Liver (tissue), 9 donors: ENCODE data around the gene USP15. TPM values are rescaled to one million over a fixed set of nuclear protein-coding genes. Genes with fewer than 3 reads are reported as not detected.

Source experiments
- DNase-seq: peaks from one replicate; pipeline ENCODE4 v3.0.0-alpha.2; 2017; ENCODE audit warnings: low spot score
- H3K27ac ChIP-seq, 2 donors: one replicate each; pipeline ENCODE4 v1.7.0; 2013; ENCODE audit warnings: inconsistent platforms in 2 of 2, low read length in 2 of 2, control low read depth in 1 of 2, low read depth in 1 of 2, mild to moderate bottlenecking in 1 of 2
- H3K27me3 ChIP-seq, 4 donors: one replicate each; pipeline versions ENCODE4 v1.6.1 to v1.7.0; 2013; ENCODE audit warnings: low read length in 3 of 4, inconsistent platforms in 1 of 4, mild to moderate bottlenecking in 1 of 4, moderate library complexity in 1 of 4; ENCODE audit not compliant: control insufficient read depth in 4 of 4, insufficient read depth in 4 of 4
- H3K36me3 ChIP-seq, 4 donors: one replicate each; pipeline versions ENCODE4 v1.6.1 to v1.7.0; 2013; ENCODE audit warnings: low read length in 3 of 4, mild to moderate bottlenecking in 3 of 4, low read depth in 1 of 4, moderate library complexity in 1 of 4; ENCODE audit not compliant: control insufficient read depth in 4 of 4, insufficient read depth in 3 of 4
- H3K4me1 ChIP-seq, 4 donors: one replicate each; pipeline versions ENCODE4 v1.6.1 to v1.7.0; 2013; ENCODE audit warnings: low read length in 3 of 4, mild to moderate bottlenecking in 3 of 4, moderate library complexity in 1 of 4; ENCODE audit not compliant: control insufficient read depth in 4 of 4, insufficient read depth in 4 of 4
- H3K4me3 ChIP-seq, 3 donors: one replicate each; pipeline versions ENCODE4 v1.6.1 to v1.7.0; 2013; ENCODE audit warnings: low read length in 3 of 3, control low read depth in 1 of 3, low read depth in 1 of 3, mild to moderate bottlenecking in 1 of 3
- H3K9ac ChIP-seq, 2 donors: one replicate each; pipeline ENCODE4 v1.7.0; 2013; ENCODE audit warnings: low read length in 2 of 2, mild to moderate bottlenecking in 2 of 2, moderate library complexity in 2 of 2, control low read depth in 1 of 2, low read depth in 1 of 2
- H3K9me3 ChIP-seq, 4 donors: one replicate each; pipeline versions ENCODE4 v1.6.1 to v1.7.0; 2013; ENCODE audit warnings: low read length in 3 of 4; ENCODE audit not compliant: control insufficient read depth in 4 of 4
- EGR1 ChIP-seq, 2 donors: IDR thresholded peaks; 2 replicates each; pipeline ENCODE4 v1.6.1; 2016 to 2018; ENCODE audit warnings: antibody characterized with exemption in 2 of 2, low read depth in 2 of 2
- FOXA1 ChIP-seq: IDR thresholded peaks from 2 replicates; pipeline ENCODE4 v1.6.1; 2016; ENCODE audit warnings: antibody characterized with exemption
- FOXA2 ChIP-seq: IDR thresholded peaks from 2 replicates; pipeline ENCODE4 v1.6.1; 2016; ENCODE audit warnings: antibody characterized with exemption
- GABPA ChIP-seq, 2 donors: IDR thresholded peaks in 1 of 2; conservative IDR thresholded peaks in 1 of 2; 2 replicates each; pipeline ENCODE4 v1.6.1; 2016; ENCODE audit warnings: antibody characterized with exemption in 2 of 2, mild to moderate bottlenecking in 1 of 2, moderate library complexity in 1 of 2
- HNF4A ChIP-seq, 2 donors: conservative IDR thresholded peaks; 2 replicates each; pipeline ENCODE4 v1.6.1; 2016; ENCODE audit warnings: antibody characterized with exemption in 2 of 2, mild to moderate bottlenecking in 2 of 2
- HNF4G ChIP-seq: IDR thresholded peaks from 2 replicates; pipeline ENCODE4 v1.6.1; 2016; ENCODE audit warnings: antibody characterized with exemption
- JUND ChIP-seq, 2 donors: IDR thresholded peaks; 2 replicates each; pipeline ENCODE4 v1.6.1; 2016; ENCODE audit warnings: antibody characterized with exemption in 2 of 2
- MAX ChIP-seq: IDR thresholded peaks from 2 replicates; pipeline ENCODE4 v1.6.1; 2016; ENCODE audit warnings: antibody characterized with exemption
- NR2F2 ChIP-seq: IDR thresholded peaks from 2 replicates; pipeline ENCODE4 v1.6.1; 2016; ENCODE audit warnings: antibody characterized with exemption
- RAD21 ChIP-seq, 2 donors: IDR thresholded peaks; 2 replicates each; pipeline ENCODE4 v1.6.1; 2016; ENCODE audit warnings: antibody characterized with exemption in 2 of 2, mild to moderate bottlenecking in 2 of 2
- REST ChIP-seq: IDR thresholded peaks from 2 replicates; pipeline ENCODE4 v1.6.1; 2016; ENCODE audit warnings: antibody characterized with exemption, mild to moderate bottlenecking
- RXRA ChIP-seq, 2 donors: IDR thresholded peaks; 2 replicates each; pipeline ENCODE4 v1.6.1; 2017 to 2018; ENCODE audit warnings: antibody characterized with exemption in 2 of 2, mild to moderate bottlenecking in 1 of 2
- SP1 ChIP-seq: IDR thresholded peaks from 2 replicates; pipeline ENCODE4 v1.6.1; 2018; ENCODE audit warnings: antibody characterized with exemption, mild to moderate bottlenecking
- TAF1 ChIP-seq: conservative IDR thresholded peaks from 2 replicates; pipeline ENCODE4 v1.6.1; 2016; ENCODE audit warnings: antibody characterized with exemption, mild to moderate bottlenecking
- YY1 ChIP-seq: IDR thresholded peaks from 2 replicates; pipeline ENCODE4 v1.6.1; 2016; ENCODE audit warnings: antibody characterized with exemption, mild to moderate bottlenecking
- ZBTB33 ChIP-seq: IDR thresholded peaks from 2 replicates; pipeline ENCODE4 v1.6.1; 2016; ENCODE audit warnings: antibody characterized with exemption
- WGBS: extraction: QIAGEN DNeasy Blood & Tissue Kit; methylation state at CpG from one replicate; pipeline ENCODE4 v1.1.7; 2013; 5-methylcytosine and 5-hydroxymethylcytosine counted together
- polyA plus RNA-seq, 2 donors: library from polyadenylated mRNA; stranded (reverse) in 1 of 2; unstranded in 1 of 2; fragments of 200-250 nt in 1 of 2; fragments of >200 nt in 1 of 2; fragmentation: Nextera tagmentation in 1 of 2; extraction: Ambion mirVana in 1 of 2; gene quantifications; one replicate each; pipeline versions ENCODE4 v1.2.1 to v1.2.3, GENCODE V29; 2013 to 2015
- total RNA-seq, 2 donors: library from RNA; depleted of rRNA; stranded (reverse); fragments of >200 nt; gene quantifications; one replicate each; pipeline ENCODE4 v1.2.3, GENCODE V29; 2014
- TF ChIP-seq, protein P1 (sequence below): IDR thresholded peaks from 2 replicates; pipeline ENCODE4 v1.6.1; 2016; ENCODE audit warnings: antibody characterized with exemption
- TF ChIP-seq, protein P2 (sequence below): fragments of 150-350 bp; IDR thresholded peaks from 2 replicates; pipeline ENCODE4 v1.5.1; 2017; ENCODE audit warnings: improper control_type of control experiment, low read depth, low read length; ENCODE audit not compliant: missing input control
- donor health status: healthy.
- donor health status: healthy.
- donor health status: healthy.
- donor health status: healthy.
- donor health status: healthy.

The USP15 gene
- total and polyA plus RNA-seq, 4 donors = 16.6 to 188 (median 56.5) TPM

DNA sequence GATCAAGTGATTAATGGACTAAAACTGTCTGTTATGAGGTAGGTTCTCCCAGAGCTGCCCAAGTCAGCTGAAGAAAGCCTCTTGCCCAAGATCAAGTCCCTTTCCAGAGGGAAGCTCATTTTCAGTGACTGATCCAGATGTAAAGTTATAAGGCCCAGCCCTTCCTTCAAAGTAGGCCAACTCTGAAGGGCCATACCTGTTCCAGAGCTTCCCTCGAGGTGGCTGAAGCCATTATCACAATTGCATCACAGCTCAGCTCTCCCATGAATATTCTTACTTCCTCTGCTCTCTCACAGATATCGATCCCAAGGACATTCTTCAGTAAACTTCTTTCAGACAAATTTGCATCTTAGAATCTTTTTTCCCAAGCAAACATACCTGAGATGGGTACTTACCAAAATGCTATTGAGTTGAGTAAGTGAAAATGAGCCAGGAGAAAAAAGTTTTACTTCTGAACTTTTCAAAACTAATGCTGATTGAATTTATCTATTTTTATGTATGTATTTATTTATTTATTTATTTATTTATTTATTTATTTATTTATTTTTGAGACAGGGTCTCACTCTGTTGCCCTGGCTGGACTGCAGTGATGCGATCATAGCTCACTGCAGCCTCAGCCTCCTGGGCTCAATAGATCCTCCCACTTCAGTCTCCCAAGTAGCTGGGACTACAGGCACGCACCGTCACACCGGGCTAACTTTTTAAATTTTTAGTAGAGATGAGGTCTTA, 42.6 kb upstream of the USP15 start:
- Histone ChIP-seq H3K27me3 (no peaks in the 10 kb centered on the region), H3K9ac (no peak overlapping the region), H3K9me3 (no peaks in the 10 kb centered on the region), H3K4me3 (no peak overlapping the region), H3K36me3 (no peaks in the 10 kb centered on the region), H3K4me1 (no peaks in the 10 kb centered on the region), H3K27ac (no peak overlapping the region)
- TF ChIP-seq MAX (no peak), FOXA1 (no peak), EGR1 (IDR thresholded peaks at IDR 0.05; ENCODE audit: low read depth in 2 of 2) (no peak), FOXA2 (no peak), HNF4A (conservative IDR thresholded peaks at IDR 0.05) (no peak)
- no peak for DNase-seq
- 93% methylated on average over 6 of the region's 6 CpGs for WGBS

- no peaks in the 10 kb centered on the region for H3K27me3 ChIP-seq
- TF ChIP-seq GABPA (IDR thresholded peaks at IDR 0.05 in 1 of 2, conservative IDR thresholded peaks at IDR 0.05 in 1 of 2) (no peak), REST (no peak), YY1 (no peak), ZBTB33 (no peak), MAX (no peak), EGR1 (IDR thresholded peaks at IDR 0.05; ENCODE audit: low read depth in 2 of 2) (no peak), HNF4G (no peak), FOXA1 (no peak), RAD21 (IDR thresholded peaks at IDR 0.05) (no peak), SP1 (no peak), JUND (IDR thresholded peaks at IDR 0.05) (no peak), HNF4A (conservative IDR thresholded peaks at IDR 0.05) (no peak), FOXA2 (no peak), TAF1 (no peak), RXRA (IDR thresholded peaks at IDR 0.05) (no peak), NR2F2 (no peak)
- TF ChIP-seq, protein P1, sequence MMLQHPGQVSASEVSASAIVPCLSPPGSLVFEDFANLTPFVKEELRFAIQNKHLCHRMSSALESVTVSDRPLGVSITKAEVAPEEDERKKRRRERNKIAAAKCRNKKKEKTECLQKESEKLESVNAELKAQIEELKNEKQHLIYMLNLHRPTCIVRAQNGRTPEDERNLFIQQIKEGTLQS = no peak
- TF ChIP-seq, protein P2, sequence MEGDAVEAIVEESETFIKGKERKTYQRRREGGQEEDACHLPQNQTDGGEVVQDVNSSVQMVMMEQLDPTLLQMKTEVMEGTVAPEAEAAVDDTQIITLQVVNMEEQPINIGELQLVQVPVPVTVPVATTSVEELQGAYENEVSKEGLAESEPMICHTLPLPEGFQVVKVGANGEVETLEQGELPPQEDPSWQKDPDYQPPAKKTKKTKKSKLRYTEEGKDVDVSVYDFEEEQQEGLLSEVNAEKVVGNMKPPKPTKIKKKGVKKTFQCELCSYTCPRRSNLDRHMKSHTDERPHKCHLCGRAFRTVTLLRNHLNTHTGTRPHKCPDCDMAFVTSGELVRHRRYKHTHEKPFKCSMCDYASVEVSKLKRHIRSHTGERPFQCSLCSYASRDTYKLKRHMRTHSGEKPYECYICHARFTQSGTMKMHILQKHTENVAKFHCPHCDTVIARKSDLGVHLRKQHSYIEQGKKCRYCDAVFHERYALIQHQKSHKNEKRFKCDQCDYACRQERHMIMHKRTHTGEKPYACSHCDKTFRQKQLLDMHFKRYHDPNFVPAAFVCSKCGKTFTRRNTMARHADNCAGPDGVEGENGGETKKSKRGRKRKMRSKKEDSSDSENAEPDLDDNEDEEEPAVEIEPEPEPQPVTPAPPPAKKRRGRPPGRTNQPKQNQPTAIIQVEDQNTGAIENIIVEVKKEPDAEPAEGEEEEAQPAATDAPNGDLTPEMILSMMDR = no peak
- no peaks in the 10 kb centered on the region for H3K4me1 ChIP-seq
- no peak overlapping the region for H3K4me3 ChIP-seq
- no peak overlapping the region for H3K27ac ChIP-seq
- H3K9ac ChIP-seq = no peak overlapping the region
- DNase-seq = no peak
- H3K9me3 ChIP-seq = no peaks in the 10 kb centered on the region
- H3K36me3 ChIP-seq = no peaks in the 10 kb centered on the region
Measured at GRCh38 chr12:62221107-62221506, 39.1 kb upstream of the USP15 start.
